CD14-positive monocyte (primary cell): ENCODE data around the gene HECW1. TPM values are rescaled to one million over a fixed set of nuclear protein-coding genes. Genes with fewer than 3 reads are reported as not detected.

Source experiments
- DNase-seq, 3 donors: peaks; one replicate each; pipeline ENCODE4 v3.0.0-alpha.2; 2011 to 2022
- H2AFZ ChIP-seq: 2 replicates; pipeline ENCODE4 v1.6.0; 2012; ENCODE audit warnings: mild to moderate bottlenecking, low read depth, low read length, inconsistent platforms; ENCODE audit not compliant: insufficient read depth, poor library complexity, severe bottlenecking
- H3K27ac ChIP-seq, 2 donors: 1 replicate in 1 of 2; 2 replicates in 1 of 2; pipeline ENCODE4 v1.5.1; 2012 to 2013; ENCODE audit warnings: low read length in 2 of 2, control low read depth in 1 of 2, inconsistent platforms in 1 of 2, low read depth in 1 of 2, mild to moderate bottlenecking in 1 of 2
- H3K27me3 ChIP-seq, 2 donors: one replicate each; pipeline versions ENCODE4 v1.6.0 to v1.6.1; 2011 to 2013; ENCODE audit warnings: low read length in 2 of 2; ENCODE audit not compliant: control insufficient read depth in 2 of 2, insufficient read depth in 2 of 2
- H3K36me3 ChIP-seq, 2 donors: replicated peaks in 1 of 2; 1 replicate in 1 of 2; 2 replicates in 1 of 2; pipeline versions ENCODE4 v1.5.1 to v1.6.1; 2012 to 2013; ENCODE audit warnings: low read length in 2 of 2, control low read depth in 1 of 2, inconsistent platforms in 1 of 2, mild to moderate bottlenecking in 1 of 2; ENCODE audit not compliant: insufficient read depth in 2 of 2, control insufficient read depth in 1 of 2
- H3K4me1 ChIP-seq, 2 donors: 1 replicate in 1 of 2; 2 replicates in 1 of 2; pipeline versions ENCODE4 v1.5.1 to v1.6.1; 2012 to 2013; ENCODE audit warnings: low read length in 2 of 2, control low read depth in 1 of 2, inconsistent platforms in 1 of 2, mild to moderate bottlenecking in 1 of 2, moderate library complexity in 1 of 2; ENCODE audit not compliant: insufficient read depth in 2 of 2, control insufficient read depth in 1 of 2
- H3K4me2 ChIP-seq: replicated peaks from 2 replicates; pipeline ENCODE3; 2012; ENCODE audit warnings: low read length, moderate library complexity, mild to moderate bottlenecking; ENCODE audit not compliant: poor library complexity, severe bottlenecking; ENCODE audit errors: extremely low read depth
- H3K4me3 ChIP-seq, 3 experiments: fragments of 200-600 bp in 1 of 3; sonication (generic) in 1 of 3; replicated peaks in 1 of 3; 1 replicate in 2 of 3; 2 replicates in 1 of 3; pipeline ENCODE4 v1.5.1; 2011 to 2013; ENCODE audit warnings: low read length in 3 of 3, mild to moderate bottlenecking in 3 of 3, control low read depth in 2 of 3, low read depth in 2 of 3, inconsistent platforms in 1 of 3, moderate library complexity in 1 of 3
- H3K79me2 ChIP-seq: 2 replicates; pipeline ENCODE4 v1.6.0; 2012; ENCODE audit warnings: mild to moderate bottlenecking, control low read depth, inconsistent platforms, low read length, moderate library complexity; ENCODE audit not compliant: insufficient read depth
- H3K9ac ChIP-seq: 2 replicates; pipeline ENCODE4 v1.6.0; 2017; ENCODE audit warnings: low read length, mild to moderate bottlenecking; ENCODE audit not compliant: insufficient read depth, poor library complexity, severe bottlenecking
- H3K9me3 ChIP-seq, 2 donors: replicated peaks in 1 of 2; 1 replicate in 1 of 2; 2 replicates in 1 of 2; pipeline versions ENCODE4 v1.5.1 to v1.6.1; 2012 to 2013; ENCODE audit warnings: low read length in 2 of 2, control low read depth in 1 of 2; ENCODE audit not compliant: control insufficient read depth in 1 of 2, insufficient read depth in 1 of 2
- H4K20me1 ChIP-seq: 2 replicates; pipeline ENCODE4 v1.6.0; 2012; ENCODE audit warnings: mild to moderate bottlenecking, low read length, control low read depth, moderate library complexity; ENCODE audit not compliant: insufficient read depth
- H3K27ac Mint-ChIP-seq, 7 donors: one replicate each; pipeline ENCODE4 v1.8.0; 2020; ENCODE audit warnings: mild to moderate bottlenecking in 7 of 7, mixed read lengths in 7 of 7, moderate library complexity in 6 of 7, inconsistent platforms in 2 of 7
- H3K27me3 Mint-ChIP-seq, 3 donors: one replicate each; pipeline ENCODE4 v1.8.0; 2021 to 2022; ENCODE audit warnings: low read depth in 3 of 3, mild to moderate bottlenecking in 3 of 3, mixed read lengths in 3 of 3, moderate library complexity in 3 of 3, inconsistent platforms in 1 of 3
- H3K36me3 Mint-ChIP-seq, 2 donors: one replicate each; pipeline ENCODE4 v1.8.0; 2020; ENCODE audit warnings: mixed read lengths in 2 of 2, inconsistent platforms in 1 of 2, mild to moderate bottlenecking in 1 of 2
- H3K4me1 Mint-ChIP-seq: one replicate; pipeline ENCODE4 v1.8.0; 2020; ENCODE audit warnings: mild to moderate bottlenecking, mixed read lengths
- H3K4me3 Mint-ChIP-seq, 2 donors: one replicate each; pipeline ENCODE4 v1.8.0; 2020; ENCODE audit warnings: mild to moderate bottlenecking in 2 of 2, mixed read lengths in 2 of 2, moderate library complexity in 1 of 2
- H3K9me3 Mint-ChIP-seq, 7 donors: one replicate each; pipeline ENCODE4 v1.8.0; 2020 to 2022; ENCODE audit warnings: mixed read lengths in 7 of 7, mild to moderate bottlenecking in 6 of 7, moderate library complexity in 6 of 7, inconsistent platforms in 2 of 7
- WGBS: methylation state at CpG from one replicate; pipeline ENCODE4 v1.1.5; 2013; ENCODE audit warnings: missing lambda C conversion rate; ENCODE audit not compliant: insufficient coverage; 5-methylcytosine and 5-hydroxymethylcytosine counted together
- intact Hi-C, 2 donors: fragments of 100-400 bp; cut with micrococcal nuclease; formaldehyde crosslinking; loops; one replicate each; pipeline versions ENCODE4 v1.15.0 to v1.15.1; 2023
- polyA plus RNA-seq, 3 donors: library from polyadenylated mRNA; depleted of rRNA in 1 of 3; unstranded in 2 of 3; stranded (reverse) in 1 of 3; fragments of 300-500 nt in 2 of 3; fragments of >200 nt in 1 of 3; fragmentation: Illumina TruSeq in 2 of 3; gene quantifications; 1 replicate in 2 of 3; 2 replicates in 1 of 3; pipeline ENCODE4 v1.2.3, GENCODE V29; 2012 to 2021
- TF ChIP-seq, protein P1 (sequence below): fragments of 200-600 bp; IDR thresholded peaks from one replicate; pipeline ENCODE4 v1.8.0; 2022; ENCODE audit warnings: antibody characterized with exemption, mild to moderate bottlenecking

The HECW1 gene
- polyA plus RNA-seq, 3 donors = not detected

DNA sequence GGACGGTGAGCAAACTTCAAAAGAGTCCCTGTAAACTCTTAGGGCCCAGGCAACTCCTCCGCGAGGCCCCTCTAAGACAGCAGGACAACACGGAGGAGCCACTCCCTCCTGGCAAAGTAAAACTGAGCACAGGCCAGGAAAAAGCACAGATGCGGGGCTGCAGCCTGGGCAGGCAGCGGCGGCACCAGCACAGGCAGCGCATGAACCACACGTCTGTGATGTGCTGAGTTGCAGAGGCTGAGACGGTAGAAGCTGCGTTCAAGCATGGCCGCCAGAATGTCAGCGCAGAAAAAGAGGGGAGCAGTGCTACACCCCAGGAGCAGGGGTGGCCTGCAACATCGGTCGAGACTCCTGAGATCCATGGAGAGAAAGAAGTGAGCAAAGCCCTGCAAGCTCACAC is 424.3 kb downstream of the HECW1 start:
- no peak overlapping the region for H3K27ac ChIP-seq
- H2AFZ ChIP-seq = no peak overlapping the region
- H3K4me2 ChIP-seq = no peak overlapping the region
- Mint-ChIP-seq H3K36me3 (no peaks in the 10 kb centered on the region), H3K27ac (no peak overlapping the region), H3K4me1 (no peaks in the 10 kb centered on the region), H3K9me3 (no peaks in the 10 kb centered on the region), H3K27me3 (peaks cover 2 to 11% (median 3%) of the 10 kb centered on the region in 3 donors), H3K4me3 (no peak overlapping the region)
- H3K4me1 ChIP-seq = no peaks in the 10 kb centered on the region
- H3K9me3 ChIP-seq = no peaks in the 10 kb centered on the region
- WGBS = 93% methylated on average over 15 of the region's 15 CpGs
- no peaks in the 10 kb centered on the region for H4K20me1 ChIP-seq
- H3K36me3 ChIP-seq = no peaks in the 10 kb centered on the region
- intact Hi-C loops = no loop called here
- no peaks in the 10 kb centered on the region for H3K27me3 ChIP-seq
- no peaks in the 10 kb centered on the region for H3K79me2 ChIP-seq
- H3K9ac ChIP-seq = no peak overlapping the region
- no peak for DNase-seq
- TF ChIP-seq, protein P1, sequence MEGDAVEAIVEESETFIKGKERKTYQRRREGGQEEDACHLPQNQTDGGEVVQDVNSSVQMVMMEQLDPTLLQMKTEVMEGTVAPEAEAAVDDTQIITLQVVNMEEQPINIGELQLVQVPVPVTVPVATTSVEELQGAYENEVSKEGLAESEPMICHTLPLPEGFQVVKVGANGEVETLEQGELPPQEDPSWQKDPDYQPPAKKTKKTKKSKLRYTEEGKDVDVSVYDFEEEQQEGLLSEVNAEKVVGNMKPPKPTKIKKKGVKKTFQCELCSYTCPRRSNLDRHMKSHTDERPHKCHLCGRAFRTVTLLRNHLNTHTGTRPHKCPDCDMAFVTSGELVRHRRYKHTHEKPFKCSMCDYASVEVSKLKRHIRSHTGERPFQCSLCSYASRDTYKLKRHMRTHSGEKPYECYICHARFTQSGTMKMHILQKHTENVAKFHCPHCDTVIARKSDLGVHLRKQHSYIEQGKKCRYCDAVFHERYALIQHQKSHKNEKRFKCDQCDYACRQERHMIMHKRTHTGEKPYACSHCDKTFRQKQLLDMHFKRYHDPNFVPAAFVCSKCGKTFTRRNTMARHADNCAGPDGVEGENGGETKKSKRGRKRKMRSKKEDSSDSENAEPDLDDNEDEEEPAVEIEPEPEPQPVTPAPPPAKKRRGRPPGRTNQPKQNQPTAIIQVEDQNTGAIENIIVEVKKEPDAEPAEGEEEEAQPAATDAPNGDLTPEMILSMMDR = no peak
- H3K4me3 ChIP-seq = no peak overlapping the region

DNA sequence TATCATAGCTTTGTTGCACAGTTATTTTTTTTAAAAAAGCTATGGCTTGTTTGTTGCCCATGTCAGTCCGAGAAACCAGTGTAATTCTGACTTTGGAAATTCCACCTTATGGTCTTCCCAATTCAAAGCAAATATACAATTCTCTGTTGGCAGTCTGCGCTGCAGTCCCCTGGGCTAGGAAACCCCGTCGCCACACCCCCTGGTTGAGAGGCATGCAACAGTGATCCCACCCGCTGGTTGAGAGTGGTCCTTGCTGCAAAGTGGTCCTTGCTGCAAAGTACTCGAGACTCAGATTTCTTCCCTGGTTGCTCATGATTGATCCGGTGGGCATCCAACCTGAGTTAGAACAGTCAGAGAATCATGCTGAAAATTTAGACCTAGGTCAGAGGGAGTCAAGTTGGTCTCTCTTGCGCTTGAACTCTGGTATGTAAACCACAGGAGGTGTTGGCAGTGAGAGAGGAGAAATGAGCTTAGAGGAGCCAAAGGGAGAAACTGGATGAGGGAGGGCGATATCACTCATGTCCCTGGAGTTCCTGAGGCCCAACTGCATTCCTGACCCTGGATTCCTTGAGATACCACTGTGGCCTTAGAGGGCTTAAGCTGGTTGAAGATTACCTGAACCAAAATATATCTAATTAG is 425.4 kb downstream of the HECW1 start:
- H3K27ac Mint-ChIP-seq = no peak overlapping the region
- DNase-seq = no peak
- intact Hi-C loops = no loop called here
- Histone ChIP-seq H3K4me3 (no peak overlapping the region), H3K4me1 (no peaks in the 10 kb centered on the region), H3K27ac (no peak overlapping the region), H3K9ac (no peak overlapping the region), H3K9me3 (no peaks in the 10 kb centered on the region), H3K4me2 (no peak overlapping the region), H4K20me1 (no peaks in the 10 kb centered on the region), H3K27me3 (no peaks in the 10 kb centered on the region), H2AFZ (no peak overlapping the region), H3K36me3 (no peaks in the 10 kb centered on the region), H3K79me2 (no peaks in the 10 kb centered on the region)
- no peaks in the 10 kb centered on the region for H3K9me3 Mint-ChIP-seq
- H3K27me3 Mint-ChIP-seq = peaks cover 3 to 11% (median 4%) of the 10 kb centered on the region in 3 donors
- H3K4me3 Mint-ChIP-seq = no peak overlapping the region
- 98% methylated on average over 8 of the region's 9 CpGs for WGBS
- TF ChIP-seq, protein P1 = no peak
- H3K4me1 Mint-ChIP-seq = no peaks in the 10 kb centered on the region
- H3K36me3 Mint-ChIP-seq = no peaks in the 10 kb centered on the region
